Stimulated activated CD4-positive, alpha-beta T cell treated with anti-CD3 and anti-CD28 coated beads, Interleukin-4, amount 100 ng/mL, for 24 hours (primary cell): ENCODE measurements around the gene GRID2IP.

Source experiments
- DNase-seq: peaks from one replicate; pipeline ENCODE4 v3.0.0-alpha.2; 2020

The GRID2IP gene

GRCh38 chr7:6559896-6560295 is 8.6 kb upstream of the GRID2IP start:
- no peak for DNase-seq

- DNase-seq, result peak; percentile 13
These were observed 7.6 kb upstream of the GRID2IP start for GRCh38 chr7:6558837-6559236.

GRCh38 chr7:6556196-6556595 is 4.9 kb upstream of the GRID2IP start:
- no peak for DNase-seq

GRCh38 chr7:6554848-6555247 is 3.6 kb upstream of the GRID2IP start:
- no peak for DNase-seq

- DNase-seq, result no peak
These were observed 2.3 kb upstream of the GRID2IP start for GRCh38 chr7:6553448-6554044.

GRCh38 chr7:6547400-6547799 is 3.9 kb downstream of the GRID2IP start:
- no peak for DNase-seq

GRCh38 chr7:6546498-6547251 is 4.6 kb downstream of the GRID2IP start:
- no peak for DNase-seq

- no peak for DNase-seq
These were observed 5.7 kb downstream of the GRID2IP start for GRCh38 chr7:6545398-6546126.

- DNase-seq, result no peak
These were observed 8.9 kb downstream of the GRID2IP start for GRCh38 chr7:6542368-6542767.

GRCh38 chr7:6536262-6537260 is 14.7 kb downstream of the GRID2IP start:
- DNase-seq, result no peak

- peak; percentile 47 for DNase-seq
These were observed 17.3 kb downstream of the GRID2IP start for GRCh38 chr7:6533893-6534495.

- no peak for DNase-seq
These were observed 18.7 kb downstream of the GRID2IP start for GRCh38 chr7:6532516-6532915.

- DNase-seq, result no peak
These were observed 19.6 kb downstream of the GRID2IP start for GRCh38 chr7:6531492-6532279.

GRCh38 chr7:6530626-6531491 is 20.4 kb downstream of the GRID2IP start:
- peak; percentile 47 for DNase-seq

GRCh38 chr7:6529643-6530042 is 21.6 kb downstream of the GRID2IP start:
- DNase-seq, result no peak

- DNase-seq, result no peak
These were observed 22.7 kb downstream of the GRID2IP start for GRCh38 chr7:6528401-6529130.

- DNase-seq, result no peak
These were observed 24.3 kb downstream of the GRID2IP start for GRCh38 chr7:6526997-6527378.

- DNase-seq, result no peak
These were observed 30.9 kb downstream of the GRID2IP start for GRCh38 chr7:6520163-6520981.
